ENCODE results near the gene CAMKV.
"Not testable (repeated sequence)": the region's sequence is repeated elsewhere in the genome, so short reads cannot be mapped to it uniquely, and the experiment has no call there.

Gene CAMKV

GRCh38 chr3:49869525-49870126 is at the start of gene CAMKV:
Gene CAMKV, minus strand, starts transcription at chr3:49869906. Its CDS starts 7,518 bp downstream, at chr3:49862388.
- no peak for DNase-seq

- DNase-seq = not testable (repeated sequence)
Measured at GRCh38 chr3:49917806-49918590, 48.3 kb upstream of the CAMKV start.

- DNase-seq = no peak
Measured at GRCh38 chr3:49916686-49917085, 47.0 kb upstream of the CAMKV start.

GRCh38 chr3:49914906-49915305 is 45.2 kb upstream of the CAMKV start:
- DNase-seq = no peak

- DNase-seq = no peak
Measured at GRCh38 chr3:49912881-49913281, 43.2 kb upstream of the CAMKV start.

- DNase-seq = no peak
Measured at GRCh38 chr3:49911611-49912010, 41.9 kb upstream of the CAMKV start.

GRCh38 chr3:49911124-49911420 is 41.4 kb upstream of the CAMKV start:
- no peak for DNase-seq

- DNase-seq = no peak
Measured at GRCh38 chr3:49910409-49911123, 40.9 kb upstream of the CAMKV start.

- DNase-seq = no peak
Measured at GRCh38 chr3:49908373-49909199, 38.9 kb upstream of the CAMKV start.

- DNase-seq = peak; percentile 54
Measured at GRCh38 chr3:49906073-49906743, 36.5 kb upstream of the CAMKV start.

GRCh38 chr3:49904448-49904847 is 34.7 kb upstream of the CAMKV start:
- DNase-seq = not testable (repeated sequence)

GRCh38 chr3:49903451-49904424 is 34.0 kb upstream of the CAMKV start, which contains the start of gene MST1R:
Gene MST1R, minus strand, starts transcription at chr3:49903873. Its CDS starts 264 bp downstream, at chr3:49903609.
- peak; percentile 81 for DNase-seq

GRCh38 chr3:49902511-49903345 is 33.0 kb upstream of the CAMKV start:
- DNase-seq = no peak

GRCh38 chr3:49901366-49902339 is 31.9 kb upstream of the CAMKV start:
- DNase-seq = no peak

GRCh38 chr3:49900491-49901153 is 30.9 kb upstream of the CAMKV start:
- DNase-seq = no peak

GRCh38 chr3:49899815-49900214 is 30.1 kb upstream of the CAMKV start:
- DNase-seq = no peak

GRCh38 chr3:49898991-49899390 is 29.3 kb upstream of the CAMKV start:
- DNase-seq = no peak

- no peak for DNase-seq
Measured at GRCh38 chr3:49896345-49896744, 26.6 kb upstream of the CAMKV start.

All from activated CD8-positive, alpha-beta memory T cell treated with anti-CD3 and anti-CD28 coated beads, Interleukin-2, amount 50 U/mL, for 4 hours (primary cell).